ENCODE results near the gene EYS. TPM values are rescaled to one million over a fixed set of nuclear protein-coding genes. Genes with fewer than 3 reads are reported as not detected.

Gene EYS
- total RNA-seq, 1 donor from 2014 or later = not detected

DNA sequence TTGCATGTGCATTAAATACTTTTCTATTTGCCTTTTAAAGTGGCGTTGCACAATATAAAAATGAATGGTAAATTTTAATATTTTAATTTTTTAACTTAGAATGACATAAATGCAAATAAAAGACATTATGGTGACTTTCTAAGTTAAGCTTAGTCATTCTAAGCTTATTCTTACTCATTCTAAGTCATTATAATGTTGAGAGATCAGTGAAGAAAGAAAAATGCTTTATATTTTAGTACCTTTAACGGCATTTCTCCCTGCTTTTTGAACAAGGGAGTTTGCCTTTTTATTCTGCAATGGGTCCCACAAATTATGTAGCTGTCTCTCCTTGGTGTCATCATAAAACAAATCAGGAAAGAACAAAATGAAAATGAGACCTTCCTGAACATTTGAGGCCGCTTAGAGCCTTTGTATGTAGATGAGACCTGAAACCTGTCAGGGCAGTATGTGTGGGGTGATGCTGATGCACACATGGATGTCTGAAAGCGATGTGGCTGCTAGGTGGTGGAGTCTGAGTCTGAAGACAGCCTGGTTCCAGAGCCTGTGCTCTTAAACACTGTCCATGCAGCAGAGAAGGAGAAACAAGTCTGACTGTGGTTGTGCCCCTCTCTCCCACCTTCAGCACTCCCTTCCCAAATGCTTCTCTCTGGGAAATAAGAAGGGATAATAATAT is 1913.4 kb downstream of the EYS start:
- H3K27me3 ChIP-seq (ENCODE audit: control insufficient read depth, insufficient read depth, low read length) = no peaks in the 10 kb centered on the region
- DNase-seq (ENCODE audit: low read depth) = no peak
- no peaks in the 10 kb centered on the region for H3K36me3 ChIP-seq (ENCODE audit: control insufficient read depth, insufficient read depth, low read length)
- no peak overlapping the region for H3K4me3 ChIP-seq (ENCODE audit: low read depth, low read length)
- TF ChIP-seq, protein P1, sequence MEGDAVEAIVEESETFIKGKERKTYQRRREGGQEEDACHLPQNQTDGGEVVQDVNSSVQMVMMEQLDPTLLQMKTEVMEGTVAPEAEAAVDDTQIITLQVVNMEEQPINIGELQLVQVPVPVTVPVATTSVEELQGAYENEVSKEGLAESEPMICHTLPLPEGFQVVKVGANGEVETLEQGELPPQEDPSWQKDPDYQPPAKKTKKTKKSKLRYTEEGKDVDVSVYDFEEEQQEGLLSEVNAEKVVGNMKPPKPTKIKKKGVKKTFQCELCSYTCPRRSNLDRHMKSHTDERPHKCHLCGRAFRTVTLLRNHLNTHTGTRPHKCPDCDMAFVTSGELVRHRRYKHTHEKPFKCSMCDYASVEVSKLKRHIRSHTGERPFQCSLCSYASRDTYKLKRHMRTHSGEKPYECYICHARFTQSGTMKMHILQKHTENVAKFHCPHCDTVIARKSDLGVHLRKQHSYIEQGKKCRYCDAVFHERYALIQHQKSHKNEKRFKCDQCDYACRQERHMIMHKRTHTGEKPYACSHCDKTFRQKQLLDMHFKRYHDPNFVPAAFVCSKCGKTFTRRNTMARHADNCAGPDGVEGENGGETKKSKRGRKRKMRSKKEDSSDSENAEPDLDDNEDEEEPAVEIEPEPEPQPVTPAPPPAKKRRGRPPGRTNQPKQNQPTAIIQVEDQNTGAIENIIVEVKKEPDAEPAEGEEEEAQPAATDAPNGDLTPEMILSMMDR (IDR thresholded peaks at IDR 0.05; ENCODE audit: insufficient read depth, low read length, poor library complexity, severe bottlenecking) = no peak

DNA sequence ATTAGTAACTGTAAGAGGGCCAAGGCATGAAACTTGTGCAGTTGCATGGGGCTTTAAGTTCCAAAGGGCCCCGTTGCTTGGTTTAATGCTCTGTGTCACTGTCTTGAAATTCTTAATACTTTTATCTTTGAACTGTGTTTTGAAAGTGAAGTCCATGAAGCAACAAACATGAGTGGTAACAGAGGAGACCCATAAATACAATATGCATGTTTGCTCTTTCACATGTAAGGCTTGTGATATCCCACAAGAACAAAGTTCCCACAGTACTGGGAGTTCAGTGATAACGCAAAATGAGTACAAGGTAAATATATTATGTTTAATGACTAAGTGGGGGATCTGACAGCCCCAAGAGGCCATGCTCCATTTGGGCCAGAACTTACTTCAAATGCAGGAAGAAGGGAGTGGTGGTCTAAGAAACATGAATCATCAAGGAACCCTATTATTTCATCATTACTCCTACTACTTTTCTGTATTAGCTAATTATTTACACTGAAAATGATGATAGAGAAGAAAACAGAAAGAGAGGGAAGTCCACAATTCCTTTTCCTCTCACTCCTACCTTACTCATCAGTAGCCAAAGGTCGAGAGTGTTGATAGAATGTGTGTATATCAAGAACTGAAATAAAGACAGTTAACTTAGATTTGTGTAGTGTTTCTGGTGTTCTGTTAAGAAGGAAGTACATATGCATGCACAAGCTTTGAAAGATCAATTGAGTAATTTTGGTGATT is 1914.1 kb downstream of the EYS start:
- TF ChIP-seq, protein P1 (IDR thresholded peaks at IDR 0.05; ENCODE audit: insufficient read depth, low read length, poor library complexity, severe bottlenecking) = no peak
- no peak for DNase-seq (ENCODE audit: low read depth)
- Histone ChIP-seq H3K4me3 (ENCODE audit: low read depth, low read length) (no peak overlapping the region), H3K27me3 (ENCODE audit: control insufficient read depth, insufficient read depth, low read length) (no peaks in the 10 kb centered on the region), H3K36me3 (ENCODE audit: control insufficient read depth, insufficient read depth, low read length) (no peaks in the 10 kb centered on the region)

DNA sequence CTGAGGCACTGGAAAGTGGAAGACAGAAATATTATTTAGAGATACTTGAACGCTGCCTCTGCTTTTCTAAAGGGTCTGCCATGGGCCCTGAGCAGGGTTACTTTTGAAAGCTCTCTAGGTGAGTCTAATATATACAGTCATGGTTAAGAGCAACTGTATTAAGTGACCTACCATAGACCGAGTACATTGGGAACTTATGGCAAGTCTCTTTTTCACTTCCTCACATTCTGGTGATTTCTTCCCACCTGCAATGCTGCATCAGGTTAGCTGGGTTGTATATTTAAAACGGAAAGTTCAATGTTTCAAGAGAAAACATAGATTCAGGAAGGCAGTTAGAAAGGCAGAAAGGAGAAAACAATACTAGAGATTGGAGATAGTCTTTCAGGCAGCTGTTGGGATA is 1916.7 kb downstream of the EYS start:
- TF ChIP-seq, protein P1 (IDR thresholded peaks at IDR 0.05; ENCODE audit: insufficient read depth, low read length, poor library complexity, severe bottlenecking) = no peak
- Histone ChIP-seq H3K4me3 (ENCODE audit: low read depth, low read length) (no peak overlapping the region), H3K36me3 (ENCODE audit: control insufficient read depth, insufficient read depth, low read length) (no peaks in the 10 kb centered on the region), H3K27me3 (ENCODE audit: control insufficient read depth, insufficient read depth, low read length) (no peaks in the 10 kb centered on the region)
- DNase-seq (ENCODE audit: low read depth) = no peak

DNA sequence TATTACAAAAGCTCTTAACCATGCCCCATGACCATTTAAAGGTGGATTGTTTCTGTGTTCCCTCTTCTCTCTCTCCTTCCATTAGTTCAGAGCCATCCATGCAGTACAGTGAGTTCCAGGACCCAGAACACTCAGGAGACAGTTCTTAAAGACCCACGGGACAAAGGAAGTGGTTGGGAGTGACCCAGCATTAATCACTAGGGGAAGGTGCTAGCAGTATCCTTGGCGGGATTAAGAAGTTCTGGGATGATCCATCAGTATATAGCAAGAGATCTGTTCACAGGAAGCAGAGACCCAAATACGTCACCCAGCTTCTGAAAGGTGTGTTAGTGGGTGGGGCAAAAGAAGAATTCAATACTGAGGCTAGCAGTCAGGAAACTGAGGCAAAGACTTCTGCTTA is 1917.3 kb downstream of the EYS start:
- H3K27me3 ChIP-seq (ENCODE audit: control insufficient read depth, insufficient read depth, low read length) = no peaks in the 10 kb centered on the region

DNA sequence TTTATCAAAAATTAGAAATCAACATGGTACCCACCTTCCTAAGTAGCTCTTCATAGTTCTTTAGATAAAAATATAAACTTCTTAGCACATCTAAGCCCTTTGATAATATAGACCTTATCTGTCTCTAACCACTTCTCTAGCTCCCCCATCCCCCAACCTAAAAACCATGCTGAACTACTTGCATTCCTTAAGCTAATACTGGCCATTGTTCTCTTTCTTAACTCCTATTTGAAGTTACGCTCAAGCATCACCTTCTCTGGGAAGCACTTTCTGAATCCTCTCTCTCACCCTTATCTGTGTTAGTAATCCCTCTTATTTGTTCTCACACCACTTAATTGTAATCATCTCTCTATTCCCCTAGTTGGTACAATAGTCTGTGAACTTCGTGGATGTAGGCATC is 1918.5 kb downstream of the EYS start:
- DNase-seq (ENCODE audit: low read depth) = no peak
- Histone ChIP-seq H3K27me3 (ENCODE audit: control insufficient read depth, insufficient read depth, low read length) (no peaks in the 10 kb centered on the region), H3K4me3 (ENCODE audit: low read depth, low read length) (no peak overlapping the region), H3K36me3 (ENCODE audit: control insufficient read depth, insufficient read depth, low read length) (no peaks in the 10 kb centered on the region)
- TF ChIP-seq, protein P1 (IDR thresholded peaks at IDR 0.05; ENCODE audit: insufficient read depth, low read length, poor library complexity, severe bottlenecking) = no peak

More for the DNA sequence above, 1917.3 kb downstream of the EYS start:
- Histone ChIP-seq H3K4me3 (ENCODE audit: low read depth, low read length) (no peak overlapping the region), H3K36me3 (ENCODE audit: control insufficient read depth, insufficient read depth, low read length) (no peaks in the 10 kb centered on the region)
- no peak for DNase-seq (ENCODE audit: low read depth)
- TF ChIP-seq, protein P1 (IDR thresholded peaks at IDR 0.05; ENCODE audit: insufficient read depth, low read length, poor library complexity, severe bottlenecking) = no peak

Measured in kidney epithelial cell (primary cell).